Measurements from ENCODE around the gene TRRAP. TPM values are rescaled to one million over a fixed set of nuclear protein-coding genes. Genes with fewer than 3 reads are reported as not detected.

The TRRAP gene
- total and polyA plus RNA-seq, 2 experiments from 2014 or later = 14.9 to 58.7 TPM

DNA sequence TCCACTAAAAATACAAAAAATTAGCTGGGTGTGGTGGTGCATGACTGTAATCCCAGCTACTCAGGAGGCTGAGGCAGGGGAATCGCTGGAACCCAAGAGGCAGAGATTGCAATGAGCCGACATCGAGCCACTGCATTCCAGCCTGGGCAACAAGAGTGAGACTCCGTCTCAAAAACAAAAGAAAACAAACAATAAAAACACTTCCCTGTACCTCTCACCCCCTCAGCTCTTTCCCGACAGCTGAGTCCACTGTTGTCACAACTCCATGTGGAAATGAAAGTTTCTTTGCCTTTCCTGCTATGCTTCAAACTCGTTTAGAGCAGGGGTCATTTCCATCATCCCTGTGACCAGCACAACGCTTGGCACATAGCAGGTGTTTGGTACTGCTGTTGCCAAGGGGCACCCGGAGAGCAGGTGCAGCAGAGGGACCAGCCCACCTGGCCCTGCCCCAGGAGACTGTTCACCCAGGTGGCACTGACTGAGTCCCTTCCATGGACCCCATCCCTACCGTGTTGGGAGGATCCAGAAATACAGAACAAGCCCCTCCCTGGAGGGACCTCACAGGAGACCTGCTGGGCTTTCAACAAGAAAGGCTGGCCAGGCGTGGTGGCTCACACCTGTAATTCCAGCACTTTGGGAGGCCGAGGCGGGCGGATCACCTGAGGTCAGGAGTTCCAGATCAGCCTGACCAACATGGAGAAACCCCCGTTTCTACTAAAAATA lies 13.4 kb upstream of the TRRAP start (continued):
- TF ChIP-seq, protein P1, sequence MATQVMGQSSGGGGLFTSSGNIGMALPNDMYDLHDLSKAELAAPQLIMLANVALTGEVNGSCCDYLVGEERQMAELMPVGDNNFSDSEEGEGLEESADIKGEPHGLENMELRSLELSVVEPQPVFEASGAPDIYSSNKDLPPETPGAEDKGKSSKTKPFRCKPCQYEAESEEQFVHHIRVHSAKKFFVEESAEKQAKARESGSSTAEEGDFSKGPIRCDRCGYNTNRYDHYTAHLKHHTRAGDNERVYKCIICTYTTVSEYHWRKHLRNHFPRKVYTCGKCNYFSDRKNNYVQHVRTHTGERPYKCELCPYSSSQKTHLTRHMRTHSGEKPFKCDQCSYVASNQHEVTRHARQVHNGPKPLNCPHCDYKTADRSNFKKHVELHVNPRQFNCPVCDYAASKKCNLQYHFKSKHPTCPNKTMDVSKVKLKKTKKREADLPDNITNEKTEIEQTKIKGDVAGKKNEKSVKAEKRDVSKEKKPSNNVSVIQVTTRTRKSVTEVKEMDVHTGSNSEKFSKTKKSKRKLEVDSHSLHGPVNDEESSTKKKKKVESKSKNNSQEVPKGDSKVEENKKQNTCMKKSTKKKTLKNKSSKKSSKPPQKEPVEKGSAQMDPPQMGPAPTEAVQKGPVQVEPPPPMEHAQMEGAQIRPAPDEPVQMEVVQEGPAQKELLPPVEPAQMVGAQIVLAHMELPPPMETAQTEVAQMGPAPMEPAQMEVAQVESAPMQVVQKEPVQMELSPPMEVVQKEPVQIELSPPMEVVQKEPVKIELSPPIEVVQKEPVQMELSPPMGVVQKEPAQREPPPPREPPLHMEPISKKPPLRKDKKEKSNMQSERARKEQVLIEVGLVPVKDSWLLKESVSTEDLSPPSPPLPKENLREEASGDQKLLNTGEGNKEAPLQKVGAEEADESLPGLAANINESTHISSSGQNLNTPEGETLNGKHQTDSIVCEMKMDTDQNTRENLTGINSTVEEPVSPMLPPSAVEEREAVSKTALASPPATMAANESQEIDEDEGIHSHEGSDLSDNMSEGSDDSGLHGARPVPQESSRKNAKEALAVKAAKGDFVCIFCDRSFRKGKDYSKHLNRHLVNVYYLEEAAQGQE (IDR thresholded peaks at IDR 0.05; ENCODE audit: unreplicated experiment) = no peak
- no peak for TF ChIP-seq NANOG (IDR thresholded peaks at IDR 0.05; ENCODE audit: borderline replicate concordance)
- TF ChIP-seq, protein P2, sequence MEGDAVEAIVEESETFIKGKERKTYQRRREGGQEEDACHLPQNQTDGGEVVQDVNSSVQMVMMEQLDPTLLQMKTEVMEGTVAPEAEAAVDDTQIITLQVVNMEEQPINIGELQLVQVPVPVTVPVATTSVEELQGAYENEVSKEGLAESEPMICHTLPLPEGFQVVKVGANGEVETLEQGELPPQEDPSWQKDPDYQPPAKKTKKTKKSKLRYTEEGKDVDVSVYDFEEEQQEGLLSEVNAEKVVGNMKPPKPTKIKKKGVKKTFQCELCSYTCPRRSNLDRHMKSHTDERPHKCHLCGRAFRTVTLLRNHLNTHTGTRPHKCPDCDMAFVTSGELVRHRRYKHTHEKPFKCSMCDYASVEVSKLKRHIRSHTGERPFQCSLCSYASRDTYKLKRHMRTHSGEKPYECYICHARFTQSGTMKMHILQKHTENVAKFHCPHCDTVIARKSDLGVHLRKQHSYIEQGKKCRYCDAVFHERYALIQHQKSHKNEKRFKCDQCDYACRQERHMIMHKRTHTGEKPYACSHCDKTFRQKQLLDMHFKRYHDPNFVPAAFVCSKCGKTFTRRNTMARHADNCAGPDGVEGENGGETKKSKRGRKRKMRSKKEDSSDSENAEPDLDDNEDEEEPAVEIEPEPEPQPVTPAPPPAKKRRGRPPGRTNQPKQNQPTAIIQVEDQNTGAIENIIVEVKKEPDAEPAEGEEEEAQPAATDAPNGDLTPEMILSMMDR (conservative IDR thresholded peaks at IDR 0.05; ENCODE audit: low read depth in 2 of 2) = no peak

DNA sequence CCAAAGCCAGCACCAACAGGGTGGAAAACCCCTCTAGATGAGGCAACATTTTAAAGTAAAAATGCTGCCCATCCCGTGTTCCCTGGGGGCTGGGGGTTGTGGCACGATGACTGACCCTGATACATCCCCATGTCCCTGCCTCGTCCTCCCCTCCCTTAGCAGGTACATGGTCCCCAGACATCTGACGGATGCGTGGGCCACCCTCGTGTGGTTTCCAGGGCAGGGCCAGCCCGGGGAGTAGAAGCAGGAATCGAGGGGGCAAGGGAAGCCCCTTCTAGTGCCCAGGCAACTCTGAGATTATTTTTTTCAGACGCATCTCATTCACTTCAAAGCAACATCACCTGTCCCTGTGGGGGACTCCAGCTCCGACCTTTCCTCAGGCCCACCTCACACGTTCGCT lies 12.0 kb upstream of the TRRAP start:
- H3K9me3 Mint-ChIP-seq = no peaks in the 10 kb centered on the region
- Histone ChIP-seq H3F3A (replicated peaks; ENCODE audit: low read depth) (no peaks in the 10 kb centered on the region), H3K36me3 (ENCODE audit: insufficient read depth) (no peaks in the 10 kb centered on the region), H2AFZ (no peak overlapping the region), H3K4me2 (no peak overlapping the region), H4K20me1 (replicated peaks; ENCODE audit: insufficient read depth) (no peaks in the 10 kb centered on the region), H3K9me2 (ENCODE audit: insufficient read depth) (no peaks in the 10 kb centered on the region), H3K27ac (ENCODE audit: low read depth) (no peak overlapping the region; the same call in 1 of the 2 replicates), H3K4me3 (no peak overlapping the region), H3K27me3 (ENCODE audit: insufficient read depth) (peaks cover 28% of the 10 kb centered on the region), H3K4me1 (ENCODE audit: insufficient read depth) (peaks cover 10% of the 10 kb centered on the region; the same call in 1 of the 2 replicates), H3K79me2 (replicated peaks; ENCODE audit: insufficient read depth) (no peaks in the 10 kb centered on the region)
- no peak for ATAC-seq
- H3K27ac Mint-ChIP-seq = no peak overlapping the region
- H3K4me1 Mint-ChIP-seq = peaks cover 6% of the 10 kb centered on the region; the same call in 2 of the 3 replicates
- no peak overlapping the region for H3K4me3 Mint-ChIP-seq
- no peak for DNase-seq (ENCODE audit: low spot score)
- H3K36me3 Mint-ChIP-seq (ENCODE audit: low read depth) = no peaks in the 10 kb centered on the region; the same call in 2 of the 3 replicates
- H3K27me3 Mint-ChIP-seq (ENCODE audit: insufficient read depth, low read depth, poor library complexity) = peaks cover 21% of the 10 kb centered on the region
- no peak for TF ChIP-seq ZNF331 (CRISPR knock-in tag; IDR thresholded peaks at IDR 0.05; ENCODE audit: low read depth)
- no peak for TF ChIP-seq EZH2 (IDR thresholded peaks at IDR 0.05; ENCODE audit: low read depth, unreplicated experiment)
- no peak for TF ChIP-seq JUNB (IDR thresholded peaks at IDR 0.05; ENCODE audit: unreplicated experiment)
- TF ChIP-seq, protein P3, sequence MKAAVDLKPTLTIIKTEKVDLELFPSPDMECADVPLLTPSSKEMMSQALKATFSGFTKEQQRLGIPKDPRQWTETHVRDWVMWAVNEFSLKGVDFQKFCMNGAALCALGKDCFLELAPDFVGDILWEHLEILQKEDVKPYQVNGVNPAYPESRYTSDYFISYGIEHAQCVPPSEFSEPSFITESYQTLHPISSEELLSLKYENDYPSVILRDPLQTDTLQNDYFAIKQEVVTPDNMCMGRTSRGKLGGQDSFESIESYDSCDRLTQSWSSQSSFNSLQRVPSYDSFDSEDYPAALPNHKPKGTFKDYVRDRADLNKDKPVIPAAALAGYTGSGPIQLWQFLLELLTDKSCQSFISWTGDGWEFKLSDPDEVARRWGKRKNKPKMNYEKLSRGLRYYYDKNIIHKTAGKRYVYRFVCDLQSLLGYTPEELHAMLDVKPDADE (IDR thresholded peaks at IDR 0.05) = no peak
- TF ChIP-seq, protein P1 (IDR thresholded peaks at IDR 0.05; ENCODE audit: unreplicated experiment) = no peak
- TF ChIP-seq CREB1 (CRISPR knock-in tag; IDR thresholded peaks at IDR 0.05; ENCODE audit: low read depth) = no peak
- no peak for TF ChIP-seq STAT1 (IDR thresholded peaks at IDR 0.05; ENCODE audit: unreplicated experiment)
- TF ChIP-seq POLR2AphosphoS5 (IDR thresholded peaks at IDR 0.05; ENCODE audit: low read depth) = no peak
- TF ChIP-seq, protein P2 (conservative IDR thresholded peaks at IDR 0.05; ENCODE audit: low read depth in 2 of 2) = no peak
- no peak for TF ChIP-seq NANOG (IDR thresholded peaks at IDR 0.05; ENCODE audit: borderline replicate concordance)

Data from GM23338 (cell line).